DOHH2 (cell line): ENCODE data around the gene LNX1.

Source experiments
- CTCF ChIP-seq: fragments of 200-600 bp; sonication (generic); IDR thresholded peaks from one replicate; pipeline ENCODE4 v1.5.1; 2014; ENCODE audit warnings: antibody characterized with exemption, mild to moderate bottlenecking, low read depth, low read length; ENCODE audit not compliant: poor library complexity, severe bottlenecking
- EZH2phosphoT487 ChIP-seq: fragments of 200-600 bp; sonication (generic); IDR thresholded peaks from 2 replicates; pipeline ENCODE4 v1.6.1; 2017; ENCODE audit warnings: borderline replicate concordance, mild to moderate bottlenecking, antibody characterized with exemption, low read length, moderate library complexity, mixed read lengths

- no peak for TF ChIP-seq CTCF
- TF ChIP-seq EZH2phosphoT487 = no peak
These were observed 56.6 kb downstream of the LNX1 start for GRCh38 chr4:53534684-53535083.
